Uterus (tissue), 2 donors: ENCODE data around the gene OR6Q1.

Experiments
- POLR2A ChIP-seq, 2 donors: fragments of 450-650 bp; IDR thresholded peaks; one replicate each; pipeline ENCODE4 v1.6.1; 2016; ENCODE audit warnings: antibody characterized with exemption in 2 of 2, mild to moderate bottlenecking in 1 of 2, moderate library complexity in 1 of 2
- TF ChIP-seq, protein P1 (sequence below), 4 experiments: fragments of 200-600 bp in 2 of 4; fragments of 450-650 bp in 2 of 4; sonication (generic) in 2 of 4; IDR thresholded peaks; one replicate each; pipeline ENCODE4 v1.5.1; 2016 to 2019; ENCODE audit warnings: antibody characterized with exemption in 4 of 4, mild to moderate bottlenecking in 2 of 4, moderate library complexity in 1 of 4

DNA sequence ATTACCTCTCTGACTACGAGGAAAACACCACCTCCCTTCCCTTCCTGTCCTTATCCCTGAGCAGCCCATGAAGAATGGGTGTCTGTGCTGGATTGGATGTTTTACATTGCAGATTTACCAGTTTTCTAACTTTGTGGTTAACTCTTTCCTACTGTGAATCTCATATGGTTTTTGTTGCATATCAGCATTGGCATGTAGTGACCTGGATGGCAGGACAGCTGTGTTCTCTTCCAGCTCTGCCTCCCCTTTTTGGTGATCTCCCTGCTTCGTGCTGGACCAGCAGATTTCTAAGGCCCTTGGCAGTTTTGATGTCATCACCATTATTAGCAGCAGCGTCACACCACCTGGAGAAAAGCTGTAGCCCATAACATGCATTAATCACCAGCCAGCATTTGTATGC, 26.7 kb downstream of the OR6Q1 start:
- TF ChIP-seq, protein P1, sequence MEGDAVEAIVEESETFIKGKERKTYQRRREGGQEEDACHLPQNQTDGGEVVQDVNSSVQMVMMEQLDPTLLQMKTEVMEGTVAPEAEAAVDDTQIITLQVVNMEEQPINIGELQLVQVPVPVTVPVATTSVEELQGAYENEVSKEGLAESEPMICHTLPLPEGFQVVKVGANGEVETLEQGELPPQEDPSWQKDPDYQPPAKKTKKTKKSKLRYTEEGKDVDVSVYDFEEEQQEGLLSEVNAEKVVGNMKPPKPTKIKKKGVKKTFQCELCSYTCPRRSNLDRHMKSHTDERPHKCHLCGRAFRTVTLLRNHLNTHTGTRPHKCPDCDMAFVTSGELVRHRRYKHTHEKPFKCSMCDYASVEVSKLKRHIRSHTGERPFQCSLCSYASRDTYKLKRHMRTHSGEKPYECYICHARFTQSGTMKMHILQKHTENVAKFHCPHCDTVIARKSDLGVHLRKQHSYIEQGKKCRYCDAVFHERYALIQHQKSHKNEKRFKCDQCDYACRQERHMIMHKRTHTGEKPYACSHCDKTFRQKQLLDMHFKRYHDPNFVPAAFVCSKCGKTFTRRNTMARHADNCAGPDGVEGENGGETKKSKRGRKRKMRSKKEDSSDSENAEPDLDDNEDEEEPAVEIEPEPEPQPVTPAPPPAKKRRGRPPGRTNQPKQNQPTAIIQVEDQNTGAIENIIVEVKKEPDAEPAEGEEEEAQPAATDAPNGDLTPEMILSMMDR (IDR thresholded peaks at IDR 0.05) = no peak
- no peak for TF ChIP-seq POLR2A (IDR thresholded peaks at IDR 0.05)
